ENCODE data around the gene LRRTM3.

DNA sequence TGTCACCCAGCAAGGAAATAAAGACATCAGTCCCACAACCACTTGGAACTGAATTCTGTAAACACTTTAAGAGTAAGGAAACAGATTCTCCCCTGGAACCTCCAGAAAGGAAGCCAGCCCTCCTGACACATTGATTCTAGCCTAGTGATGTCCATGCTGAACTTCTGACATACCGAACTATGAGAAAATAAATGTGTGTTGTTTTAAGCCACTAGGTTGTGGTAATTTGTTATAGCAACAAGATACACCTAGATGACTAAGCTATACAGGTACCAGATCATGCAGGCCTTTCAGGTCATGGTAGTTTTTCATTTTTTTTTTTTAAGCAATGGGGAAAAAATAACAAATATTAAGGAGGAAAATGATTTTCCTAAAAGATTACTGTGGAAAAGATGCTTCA, 37.6 kb upstream of the LRRTM3 start:
- TF ChIP-seq POLR2A (IDR thresholded peaks at IDR 0.05): no peak
- TF ChIP-seq, protein P1, sequence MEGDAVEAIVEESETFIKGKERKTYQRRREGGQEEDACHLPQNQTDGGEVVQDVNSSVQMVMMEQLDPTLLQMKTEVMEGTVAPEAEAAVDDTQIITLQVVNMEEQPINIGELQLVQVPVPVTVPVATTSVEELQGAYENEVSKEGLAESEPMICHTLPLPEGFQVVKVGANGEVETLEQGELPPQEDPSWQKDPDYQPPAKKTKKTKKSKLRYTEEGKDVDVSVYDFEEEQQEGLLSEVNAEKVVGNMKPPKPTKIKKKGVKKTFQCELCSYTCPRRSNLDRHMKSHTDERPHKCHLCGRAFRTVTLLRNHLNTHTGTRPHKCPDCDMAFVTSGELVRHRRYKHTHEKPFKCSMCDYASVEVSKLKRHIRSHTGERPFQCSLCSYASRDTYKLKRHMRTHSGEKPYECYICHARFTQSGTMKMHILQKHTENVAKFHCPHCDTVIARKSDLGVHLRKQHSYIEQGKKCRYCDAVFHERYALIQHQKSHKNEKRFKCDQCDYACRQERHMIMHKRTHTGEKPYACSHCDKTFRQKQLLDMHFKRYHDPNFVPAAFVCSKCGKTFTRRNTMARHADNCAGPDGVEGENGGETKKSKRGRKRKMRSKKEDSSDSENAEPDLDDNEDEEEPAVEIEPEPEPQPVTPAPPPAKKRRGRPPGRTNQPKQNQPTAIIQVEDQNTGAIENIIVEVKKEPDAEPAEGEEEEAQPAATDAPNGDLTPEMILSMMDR (IDR thresholded peaks at IDR 0.05): no peak
- TF ChIP-seq POLR2AphosphoS5 (IDR thresholded peaks at IDR 0.05): no peak
